Epithelial cell of proximal tubule (primary cell): ENCODE results near the gene IP6K1. TPM values are rescaled to one million over a fixed set of nuclear protein-coding genes. Genes with fewer than 3 reads are reported as not detected.

ENCODE experiments used
- DNase-seq: peaks from one replicate; pipeline ENCODE4 v3.0.0-alpha.2; 2011; ENCODE audit warnings: low read depth
- H3K4me3 ChIP-seq: 2 replicates; pipeline ENCODE4 v1.5.1; 2011; ENCODE audit warnings: low read depth, mild to moderate bottlenecking, low read length
- CTCF ChIP-seq: conservative IDR thresholded peaks from 2 replicates; pipeline ENCODE4 v1.5.1; 2012; ENCODE audit warnings: low read depth, mild to moderate bottlenecking, low read length
- total RNA-seq: library from RNA; depleted of rRNA; stranded (reverse); fragments of >200 nt; gene quantifications from 2 replicates; pipeline ENCODE4 v1.2.3, GENCODE V29; 2015

IP6K1 gene
- total RNA-seq, 1 donor from 2014 or later: 27.5 TPM

- DNase-seq: no peak
- TF ChIP-seq CTCF: no peak
- no peak overlapping the region for H3K4me3 ChIP-seq
These were observed 69.0 kb downstream of the IP6K1 start for GRCh38 chr3:49717211-49717958.

GRCh38 chr3:49716691-49717210 lies 69.6 kb downstream of the IP6K1 start:
- no peak for DNase-seq
- TF ChIP-seq CTCF: no peak

GRCh38 chr3:49716169-49716568 lies 70.2 kb downstream of the IP6K1 start:
- DNase-seq: no peak
- H3K4me3 ChIP-seq: no peak overlapping the region
- TF ChIP-seq CTCF: no peak

More at GRCh38 chr3:49716691-49717210, 69.6 kb downstream of the IP6K1 start:
- no peak overlapping the region for H3K4me3 ChIP-seq

GRCh38 chr3:49715611-49716121 lies 70.7 kb downstream of the IP6K1 start:
- TF ChIP-seq CTCF: no peak
- H3K4me3 ChIP-seq: no peak overlapping the region
- DNase-seq: no peak

GRCh38 chr3:49714728-49715550 lies 71.4 kb downstream of the IP6K1 start:
- no peak for TF ChIP-seq CTCF
- DNase-seq: no peak
- H3K4me3 ChIP-seq: no peak overlapping the region

- no peak for DNase-seq
- no peak for TF ChIP-seq CTCF
- no peak overlapping the region for H3K4me3 ChIP-seq
These were observed 72.8 kb downstream of the IP6K1 start for GRCh38 chr3:49713336-49714105.
